PC-9 (cell line): ENCODE data around the gene MRPL54.

Source experiments
- EZH2 ChIP-seq: fragments of 200-600 bp; sonication (generic); IDR thresholded peaks from 2 replicates; pipeline ENCODE4 v1.8.0; 2017; ENCODE audit warnings: antibody characterized with exemption, low read depth
- TF ChIP-seq, protein P1 (sequence below): fragments of 200-600 bp; sonication (generic); conservative IDR thresholded peaks from 2 replicates; pipeline ENCODE4 v1.6.1; 2017; ENCODE audit warnings: mixed run types, antibody characterized with exemption, mild to moderate bottlenecking, moderate library complexity

- TF ChIP-seq, protein P1, sequence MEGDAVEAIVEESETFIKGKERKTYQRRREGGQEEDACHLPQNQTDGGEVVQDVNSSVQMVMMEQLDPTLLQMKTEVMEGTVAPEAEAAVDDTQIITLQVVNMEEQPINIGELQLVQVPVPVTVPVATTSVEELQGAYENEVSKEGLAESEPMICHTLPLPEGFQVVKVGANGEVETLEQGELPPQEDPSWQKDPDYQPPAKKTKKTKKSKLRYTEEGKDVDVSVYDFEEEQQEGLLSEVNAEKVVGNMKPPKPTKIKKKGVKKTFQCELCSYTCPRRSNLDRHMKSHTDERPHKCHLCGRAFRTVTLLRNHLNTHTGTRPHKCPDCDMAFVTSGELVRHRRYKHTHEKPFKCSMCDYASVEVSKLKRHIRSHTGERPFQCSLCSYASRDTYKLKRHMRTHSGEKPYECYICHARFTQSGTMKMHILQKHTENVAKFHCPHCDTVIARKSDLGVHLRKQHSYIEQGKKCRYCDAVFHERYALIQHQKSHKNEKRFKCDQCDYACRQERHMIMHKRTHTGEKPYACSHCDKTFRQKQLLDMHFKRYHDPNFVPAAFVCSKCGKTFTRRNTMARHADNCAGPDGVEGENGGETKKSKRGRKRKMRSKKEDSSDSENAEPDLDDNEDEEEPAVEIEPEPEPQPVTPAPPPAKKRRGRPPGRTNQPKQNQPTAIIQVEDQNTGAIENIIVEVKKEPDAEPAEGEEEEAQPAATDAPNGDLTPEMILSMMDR = no peak
- TF ChIP-seq EZH2 = no peak
These were observed 31.3 kb downstream of the MRPL54 start for GRCh38 chr19:3793799-3794198.
